Measurements from ENCODE around the gene HBEGF.

DNA sequence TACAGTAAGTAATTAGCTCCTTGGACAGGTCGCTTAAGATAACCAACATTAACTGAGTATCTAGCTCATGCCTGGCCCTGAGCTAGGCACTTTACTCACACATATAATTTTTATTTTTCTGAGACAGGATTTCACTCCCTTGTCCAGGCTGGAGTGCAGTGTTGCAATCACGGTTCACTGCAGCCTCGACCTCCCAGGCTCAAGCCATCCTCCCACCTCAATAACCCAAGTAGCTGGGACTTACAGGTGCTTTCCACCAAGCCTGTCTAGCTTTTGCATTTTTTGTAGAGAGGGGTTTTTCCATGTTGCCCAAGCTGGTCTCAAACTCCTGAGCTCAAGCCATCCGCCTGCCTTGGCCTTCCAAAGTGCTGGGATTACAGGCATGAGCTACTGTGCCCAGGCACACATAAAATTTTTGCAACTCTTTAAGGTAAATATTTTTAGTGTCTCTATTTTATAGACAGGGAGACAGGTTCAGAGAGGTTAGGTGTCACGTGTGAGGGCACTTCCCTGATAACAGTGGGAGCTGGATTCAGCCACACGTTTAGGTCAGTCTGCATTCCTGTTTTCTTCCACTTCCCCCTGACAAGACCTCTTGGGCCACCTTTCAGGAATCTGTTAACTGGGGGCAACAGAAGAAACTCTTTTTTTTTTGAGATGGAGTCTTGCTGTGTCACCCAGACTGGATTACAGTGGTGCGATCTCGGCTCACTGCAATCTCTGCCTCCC, 18.2 kb downstream of the HBEGF start:
- TF ChIP-seq, protein P1, sequence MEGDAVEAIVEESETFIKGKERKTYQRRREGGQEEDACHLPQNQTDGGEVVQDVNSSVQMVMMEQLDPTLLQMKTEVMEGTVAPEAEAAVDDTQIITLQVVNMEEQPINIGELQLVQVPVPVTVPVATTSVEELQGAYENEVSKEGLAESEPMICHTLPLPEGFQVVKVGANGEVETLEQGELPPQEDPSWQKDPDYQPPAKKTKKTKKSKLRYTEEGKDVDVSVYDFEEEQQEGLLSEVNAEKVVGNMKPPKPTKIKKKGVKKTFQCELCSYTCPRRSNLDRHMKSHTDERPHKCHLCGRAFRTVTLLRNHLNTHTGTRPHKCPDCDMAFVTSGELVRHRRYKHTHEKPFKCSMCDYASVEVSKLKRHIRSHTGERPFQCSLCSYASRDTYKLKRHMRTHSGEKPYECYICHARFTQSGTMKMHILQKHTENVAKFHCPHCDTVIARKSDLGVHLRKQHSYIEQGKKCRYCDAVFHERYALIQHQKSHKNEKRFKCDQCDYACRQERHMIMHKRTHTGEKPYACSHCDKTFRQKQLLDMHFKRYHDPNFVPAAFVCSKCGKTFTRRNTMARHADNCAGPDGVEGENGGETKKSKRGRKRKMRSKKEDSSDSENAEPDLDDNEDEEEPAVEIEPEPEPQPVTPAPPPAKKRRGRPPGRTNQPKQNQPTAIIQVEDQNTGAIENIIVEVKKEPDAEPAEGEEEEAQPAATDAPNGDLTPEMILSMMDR (IDR thresholded peaks at IDR 0.05): no peak
- no peak for TF ChIP-seq EZH2 (IDR thresholded peaks at IDR 0.05; ENCODE audit: borderline replicate concordance, insufficient read depth, low read depth, low read length, poor library complexity, severe bottlenecking)

Data from B cell (primary cell).